SK-N-MC (cell line): ENCODE results near the gene LMX1A.

Experiments
- EZH2 ChIP-seq: fragments of 200-600 bp; sonication (generic); IDR thresholded peaks from one replicate; pipeline ENCODE4 v1.6.1; 2017; ENCODE audit warnings: antibody characterized with exemption
- POLR2AphosphoS5 ChIP-seq: IDR thresholded peaks from 2 replicates; pipeline ENCODE4 v1.6.1; 2012; ENCODE audit warnings: mild to moderate bottlenecking, low read depth, low read length, borderline replicate concordance

GRCh38 chr1:165290148-165290547, 66.4 kb downstream of the LMX1A start:
- no peak for TF ChIP-seq EZH2
- TF ChIP-seq POLR2AphosphoS5: no peak
